Urinary bladder (tissue), 4 donors: Measurements from ENCODE around the gene BSG. TPM values are rescaled to one million over a fixed set of nuclear protein-coding genes. Genes with fewer than 3 reads are reported as not detected.

Experiments used
- DNase-seq: peaks from one replicate; pipeline ENCODE4 v3.0.0-alpha.2; 2015; ENCODE audit errors: extremely low spot score
- H3K27ac ChIP-seq: one replicate; pipeline ENCODE4 v1.5.1; 2013; ENCODE audit warnings: low read depth, mild to moderate bottlenecking, moderate library complexity
- H3K36me3 ChIP-seq: one replicate; pipeline ENCODE4 v1.6.1; 2013; ENCODE audit warnings: mild to moderate bottlenecking, moderate library complexity; ENCODE audit not compliant: insufficient read depth
- H3K4me1 ChIP-seq: one replicate; pipeline ENCODE4 v1.6.1; 2013; ENCODE audit warnings: mild to moderate bottlenecking, moderate library complexity; ENCODE audit not compliant: insufficient read depth
- H3K4me3 ChIP-seq: one replicate; pipeline ENCODE4 v1.5.1; 2013; ENCODE audit warnings: low read depth, low read length
- WGBS: extraction: QIAGEN DNeasy Blood & Tissue Kit; methylation state at CpG from one replicate; pipeline ENCODE4 v1.1.7; 2013; 5-methylcytosine and 5-hydroxymethylcytosine counted together
- polyA plus RNA-seq: library from polyadenylated mRNA; stranded (reverse); fragments of 200-250 nt; gene quantifications from one replicate; pipeline ENCODE4 v1.2.3, GENCODE V29; 2013
- total RNA-seq: library from RNA; depleted of rRNA; stranded (reverse); fragments of >200 nt; gene quantifications from one replicate; pipeline ENCODE4 v1.2.3, GENCODE V29; 2014
- donor health status: healthy with polysubstance abuse.
- donor health status: healthy.

BSG gene
- total and polyA plus RNA-seq, 2 donors = 89.9 to 989 TPM

GRCh38 chr19:548886-549830 lies 23.2 kb upstream of the BSG start:
- 77% methylated on average over 52 of the region's 52 CpGs for WGBS
- Histone ChIP-seq H3K36me3 (no peaks in the 10 kb centered on the region), H3K27ac (no peak overlapping the region), H3K4me1 (no peaks in the 10 kb centered on the region), H3K4me3 (no peak overlapping the region)
- DNase-seq = no peak

- WGBS = 80% methylated on average over 20 of the region's 20 CpGs
- H3K27ac ChIP-seq = no peak overlapping the region
- no peaks in the 10 kb centered on the region for H3K4me1 ChIP-seq
- H3K4me3 ChIP-seq = no peak overlapping the region
- no peaks in the 10 kb centered on the region for H3K36me3 ChIP-seq
- no peak for DNase-seq
These were observed 17.6 kb upstream of the BSG start for GRCh38 chr19:554817-555216.

- Histone ChIP-seq H3K4me3 (no peak overlapping the region), H3K36me3 (no peaks in the 10 kb centered on the region), H3K27ac (no peak overlapping the region), H3K4me1 (no peaks in the 10 kb centered on the region)
- 94% methylated on average over 13 of the region's 14 CpGs for WGBS
- no peak for DNase-seq
These were observed 17.0 kb upstream of the BSG start for GRCh38 chr19:555474-555808.

DNA sequence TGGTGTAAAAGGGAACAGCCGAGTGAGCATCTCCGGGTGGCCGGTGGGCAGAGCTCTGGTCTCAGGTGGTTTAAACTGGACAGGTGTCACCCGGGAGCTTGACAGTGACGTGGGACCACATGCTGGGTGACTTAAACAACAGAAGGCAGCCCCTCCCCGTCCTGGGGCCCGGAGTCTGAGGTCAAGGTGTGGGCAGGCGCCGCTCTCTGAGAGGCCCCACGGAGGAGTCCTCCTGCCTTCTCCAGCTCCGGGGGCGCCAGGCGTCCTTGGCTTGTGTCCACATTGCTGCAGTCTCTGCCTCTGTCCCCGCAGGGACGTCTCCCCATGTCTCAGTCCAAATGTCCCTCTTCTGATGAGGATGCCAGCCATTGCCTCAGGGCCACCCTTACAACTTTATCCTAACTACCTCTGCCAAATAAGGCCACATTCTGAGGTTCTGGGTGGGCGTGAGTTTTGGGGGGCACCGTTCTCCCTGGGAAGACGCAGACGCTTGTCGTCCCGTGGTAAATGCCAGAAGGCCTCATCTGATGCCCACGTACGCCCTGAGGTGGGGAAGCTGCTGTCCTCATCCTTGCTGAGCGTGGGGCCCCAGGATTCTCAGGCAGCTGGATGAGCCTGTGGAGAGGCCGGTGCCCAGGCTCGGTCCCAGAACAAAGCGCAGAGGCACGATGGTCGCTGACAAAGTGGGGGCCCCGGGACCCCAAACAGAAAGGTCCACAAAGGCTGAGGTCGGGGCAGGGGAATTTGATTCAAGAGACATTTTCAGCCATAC lies 15.6 kb upstream of the BSG start:
- 85% methylated on average over 31 of the region's 31 CpGs for WGBS
- Histone ChIP-seq H3K4me3 (no peak overlapping the region), H3K4me1 (no peaks in the 10 kb centered on the region), H3K27ac (no peak overlapping the region), H3K36me3 (no peaks in the 10 kb centered on the region)
- DNase-seq = no peak

DNA sequence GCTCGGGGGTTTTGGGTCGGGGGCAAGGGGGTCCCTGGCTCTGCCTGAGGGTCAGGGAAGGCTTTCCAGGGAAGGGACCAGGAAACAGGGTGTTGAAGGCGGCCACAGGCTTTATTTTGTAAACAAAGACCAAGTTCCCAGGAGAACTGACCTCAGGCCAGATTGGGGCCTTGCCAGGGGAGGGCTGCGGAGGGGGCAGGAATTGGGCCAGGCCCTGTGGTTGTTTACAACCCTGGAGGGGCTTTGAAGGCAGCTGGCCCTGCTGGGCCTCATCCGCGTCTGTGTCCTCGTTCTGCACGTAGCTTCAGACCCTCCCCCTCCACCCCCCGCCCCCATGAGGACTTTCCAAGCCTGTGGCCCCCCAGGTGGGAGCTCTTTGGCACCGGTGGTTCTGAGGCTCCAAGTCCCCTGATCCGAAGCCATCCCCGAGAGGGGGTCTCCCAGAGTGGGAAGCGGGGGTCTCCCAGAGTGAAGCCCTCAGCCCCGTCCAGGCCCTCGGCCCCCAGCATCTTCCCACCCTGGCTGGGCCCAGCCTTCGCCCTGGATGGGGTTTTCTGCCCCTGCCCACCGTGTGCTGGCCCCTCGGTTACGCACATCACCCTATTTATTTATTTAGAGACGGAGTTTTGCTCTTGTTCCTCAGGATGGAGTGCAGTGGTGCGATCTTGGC lies 13.5 kb upstream of the BSG start:
- Histone ChIP-seq H3K4me1 (no peaks in the 10 kb centered on the region), H3K36me3 (no peaks in the 10 kb centered on the region), H3K4me3 (no peak overlapping the region), H3K27ac (peak overlapping the region; percentile 27)
- WGBS = 32% methylated on average over 21 of the region's 21 CpGs
- DNase-seq = no peak

- no peak overlapping the region for H3K4me3 ChIP-seq
- H3K27ac ChIP-seq = no peak overlapping the region
- no peaks in the 10 kb centered on the region for H3K4me1 ChIP-seq
- 83% methylated on average over 12 of the region's 12 CpGs for WGBS
- no peaks in the 10 kb centered on the region for H3K36me3 ChIP-seq
- no peak for DNase-seq
These were observed 12.3 kb upstream of the BSG start for GRCh38 chr19:560121-560520.

- H3K4me3 ChIP-seq = no peak overlapping the region
- H3K27ac ChIP-seq = no peak overlapping the region
- H3K36me3 ChIP-seq = no peaks in the 10 kb centered on the region
- WGBS = 20% methylated on average over 19 of the region's 19 CpGs
- peak; percentile 76 for DNase-seq
- no peaks in the 10 kb centered on the region for H3K4me1 ChIP-seq
These were observed 6.0 kb upstream of the BSG start for GRCh38 chr19:566403-566802.

GRCh38 chr19:566844-567243 lies 5.6 kb upstream of the BSG start:
- no peaks in the 10 kb centered on the region for H3K36me3 ChIP-seq
- H3K4me3 ChIP-seq = no peak overlapping the region
- DNase-seq = no peak
- H3K27ac ChIP-seq = peak overlapping the region; percentile 28
- WGBS = 29% methylated on average over 16 of the region's 16 CpGs
- no peaks in the 10 kb centered on the region for H3K4me1 ChIP-seq

DNA sequence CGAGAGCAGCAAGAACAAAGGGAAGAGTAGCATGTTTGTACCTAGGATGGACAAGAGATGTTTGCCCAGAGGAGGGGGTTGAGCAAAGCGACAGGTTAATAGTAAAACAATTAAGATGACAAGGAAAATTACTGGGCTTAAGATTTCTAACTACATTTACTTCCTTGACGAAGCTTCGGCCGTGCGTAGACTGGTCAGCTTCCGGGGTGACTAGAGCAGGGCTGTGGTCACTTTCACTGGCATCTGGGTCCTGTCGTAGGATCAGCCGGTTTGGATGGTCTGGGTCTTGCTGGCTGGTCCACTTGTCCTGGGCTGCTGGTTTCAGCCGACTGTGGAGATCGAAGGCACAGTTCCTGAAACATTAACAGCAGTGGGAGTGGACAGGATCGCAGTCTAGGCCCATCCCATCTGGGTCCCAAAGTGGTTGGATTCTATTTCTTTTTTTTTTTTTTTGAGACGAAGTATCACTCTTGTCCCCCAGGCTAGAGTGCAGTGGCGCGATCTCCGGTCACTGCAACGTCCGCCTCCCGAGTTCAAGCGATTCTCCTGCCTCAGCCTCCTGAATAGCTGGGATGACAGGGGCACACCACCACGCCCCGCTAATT lies 5.0 kb upstream of the BSG start:
- 87% methylated on average over 22 of the region's 22 CpGs for WGBS
- no peak overlapping the region for H3K4me3 ChIP-seq

GRCh38 chr19:570251-570686 lies 2.1 kb upstream of the BSG start:
- Histone ChIP-seq H3K27ac (no peak overlapping the region), H3K36me3 (no peaks in the 10 kb centered on the region), H3K4me3 (no peak overlapping the region), H3K4me1 (no peaks in the 10 kb centered on the region)
- no peak for DNase-seq
- 76% methylated on average over 22 of the region's 25 CpGs for WGBS

More for the DNA sequence above, 5.0 kb upstream of the BSG start:
- DNase-seq = no peak
- Histone ChIP-seq H3K36me3 (no peaks in the 10 kb centered on the region), H3K27ac (no peak overlapping the region), H3K4me1 (no peaks in the 10 kb centered on the region)

- H3K36me3 ChIP-seq = no peaks in the 10 kb centered on the region
- 7% methylated on average over 45 of the region's 45 CpGs for WGBS
- no peaks in the 10 kb centered on the region for H3K4me1 ChIP-seq
- no peak for DNase-seq
- peak overlapping the region; percentile 33 for H3K4me3 ChIP-seq
- no peak overlapping the region for H3K27ac ChIP-seq
These were observed 1.3 kb upstream of the BSG start for GRCh38 chr19:570937-571565.

GRCh38 chr19:571566-571974 lies 826 bp upstream of the BSG start:
- 3% methylated on average over 14 of the region's 14 CpGs for WGBS
- H3K27ac ChIP-seq = no peak overlapping the region
- no peak for DNase-seq
- no peaks in the 10 kb centered on the region for H3K4me1 ChIP-seq
- peak overlapping the region; percentile 33 for H3K4me3 ChIP-seq
- no peaks in the 10 kb centered on the region for H3K36me3 ChIP-seq
